ENCODE data around the gene NAGS. TPM values are rescaled to one million over a fixed set of nuclear protein-coding genes. Genes with fewer than 3 reads are reported as not detected.

The NAGS gene
- total and polyA plus RNA-seq, 2 donors (not counting 1 experiment from before 2014, with no cell fraction given): 0.66 to 2.2 TPM

- Mint-ChIP-seq H3K4me1 (peaks cover 24% of the 10 kb centered on the region), H3K27ac (no peak overlapping the region), H3K4me3 (no peak overlapping the region), H3K9me3 (ENCODE audit: insufficient read depth) (no peaks in the 10 kb centered on the region), H3K27me3 (no peaks in the 10 kb centered on the region)
- no peak overlapping the region for H3K9ac ChIP-seq (ENCODE audit: low read length)
- no peak overlapping the region for H2AFZ ChIP-seq (ENCODE audit: insufficient read depth, low read depth, low read length, poor library complexity, severe bottlenecking)
- no peaks in the 10 kb centered on the region for H4K20me1 ChIP-seq (ENCODE audit: control insufficient read depth, insufficient read depth, low read length, poor library complexity, severe bottlenecking)
- intact Hi-C loops (cut with micrococcal nuclease): no loop called here
- peaks cover 0 to 11% of the 10 kb centered on the region in 2 experiments for H3K36me3 ChIP-seq (replicated peaks in 1 of 2; ENCODE audit: control extremely low read depth in 1 of 2, control insufficient read depth in 1 of 2, extremely low read depth in 1 of 2, insufficient read depth in 2 of 2, low read length in 1 of 2)
- H3K27me3 ChIP-seq (replicated peaks in 1 of 4; ENCODE audit: control extremely low read depth in 1 of 4, control insufficient read depth in 3 of 4, insufficient read depth in 4 of 4, low read length in 3 of 4): no peaks in the 10 kb centered on the region
- TF ChIP-seq EZH2 (IDR thresholded peaks at IDR 0.05; ENCODE audit: borderline replicate concordance, insufficient read depth, low read depth, low read length, poor library complexity, severe bottlenecking) (no peak), CTCF (IDR thresholded peaks at IDR 0.05) (no peak)
- H3K4me2 ChIP-seq (replicated peaks; ENCODE audit: low read depth, low read length, poor library complexity, severe bottlenecking): no peak overlapping the region
- no peak overlapping the region for H3K27ac ChIP-seq (ENCODE audit: low read length in 2 of 2)
- WGBS (ENCODE audit: insufficient coverage): 93% methylated on average over 3 of the region's 3 CpGs
- ATAC-seq (ENCODE audit: low read depth) (no peak), DNase-seq (no peak)
- peaks cover 21 to 28% of the 10 kb centered on the region in 2 donors for H3K4me1 ChIP-seq (ENCODE audit: control insufficient read depth in 2 of 2, insufficient read depth in 2 of 2, low read length in 2 of 2)
- CTCF ChIA-PET: no interaction called here
- H3K79me2 ChIP-seq (ENCODE audit: control insufficient read depth, insufficient read depth, low read length): peaks cover 34% of the 10 kb centered on the region
- H3K4me3 ChIP-seq (ENCODE audit: control extremely low read depth in 1 of 5, extremely low read depth in 1 of 5, insufficient read depth in 1 of 5, low read depth in 2 of 5, low read length in 4 of 5): no peak overlapping the region
- POLR2A ChIA-PET: no interaction called here
- H3K9me3 ChIP-seq (ENCODE audit: control extremely low read depth in 1 of 3, control insufficient read depth in 2 of 3, insufficient read depth in 1 of 3, low read length in 2 of 3): no peaks in the 10 kb centered on the region
These were observed 8.0 kb downstream of the NAGS start for GRCh38 chr17:44012391-44012790.

- peaks cover 34% of the 10 kb centered on the region for H3K79me2 ChIP-seq (ENCODE audit: control insufficient read depth, insufficient read depth, low read length)
- no peaks in the 10 kb centered on the region for H4K20me1 ChIP-seq (ENCODE audit: control insufficient read depth, insufficient read depth, low read length, poor library complexity, severe bottlenecking)
- TF ChIP-seq CTCF (IDR thresholded peaks at IDR 0.05): no peak
- no peak for TF ChIP-seq EZH2 (IDR thresholded peaks at IDR 0.05; ENCODE audit: borderline replicate concordance, insufficient read depth, low read depth, low read length, poor library complexity, severe bottlenecking)
- ATAC-seq (ENCODE audit: low read depth) (no peak), DNase-seq (no peak)
- no peak overlapping the region for H3K27ac Mint-ChIP-seq
- H3K4me3 Mint-ChIP-seq: peak overlapping the region; percentile 60
- intact Hi-C loops (cut with micrococcal nuclease): no loop called here
- no peak overlapping the region for H2AFZ ChIP-seq (ENCODE audit: insufficient read depth, low read depth, low read length, poor library complexity, severe bottlenecking)
- H3K9ac ChIP-seq (ENCODE audit: low read length): no peak overlapping the region
- no peak overlapping the region for H3K4me2 ChIP-seq (replicated peaks; ENCODE audit: low read depth, low read length, poor library complexity, severe bottlenecking)
- H3K4me3 ChIP-seq (ENCODE audit: control extremely low read depth in 1 of 5, extremely low read depth in 1 of 5, insufficient read depth in 1 of 5, low read depth in 2 of 5, low read length in 4 of 5): no peak overlapping the region
- ChIA-PET CTCF (no interaction called here), POLR2A (no interaction called here)
- H3K27ac ChIP-seq (ENCODE audit: low read length in 2 of 2): no peak overlapping the region
- peaks cover 0 to 11% of the 10 kb centered on the region in 2 experiments for H3K36me3 ChIP-seq (replicated peaks in 1 of 2; ENCODE audit: control extremely low read depth in 1 of 2, control insufficient read depth in 1 of 2, extremely low read depth in 1 of 2, insufficient read depth in 2 of 2, low read length in 1 of 2)
- H3K27me3 Mint-ChIP-seq: no peaks in the 10 kb centered on the region
- 97% methylated on average over 7 of the region's 14 CpGs for WGBS (ENCODE audit: insufficient coverage)
- H3K4me1 ChIP-seq (ENCODE audit: control insufficient read depth in 2 of 2, insufficient read depth in 2 of 2, low read length in 2 of 2): peaks cover 16 to 24% of the 10 kb centered on the region in 2 donors
- H3K9me3 Mint-ChIP-seq (ENCODE audit: insufficient read depth): no peaks in the 10 kb centered on the region
- H3K27me3 ChIP-seq (replicated peaks in 1 of 4; ENCODE audit: control extremely low read depth in 1 of 4, control insufficient read depth in 3 of 4, insufficient read depth in 4 of 4, low read length in 3 of 4): no peaks in the 10 kb centered on the region
- peaks cover 20% of the 10 kb centered on the region for H3K4me1 Mint-ChIP-seq
- no peaks in the 10 kb centered on the region for H3K9me3 ChIP-seq (ENCODE audit: control extremely low read depth in 1 of 3, control insufficient read depth in 2 of 3, insufficient read depth in 1 of 3, low read length in 2 of 3)
These were observed 8.5 kb downstream of the NAGS start for GRCh38 chr17:44012874-44013273.

All from B cell (primary cell).